NCI-H1436 treated with DMSO at 0.1 percent for 48 hours (cell line): ENCODE data around the gene TLL2.

Source experiments
- DNase-seq: peaks from one replicate; lab custom pipeline; 2025; lab: John Stamatoyannopoulos, UW

Gene TLL2

GRCh38 chr10:96358851-96359540 lies 154.7 kb downstream of the TLL2 start, which contains the start of gene OPALIN:
Gene OPALIN (minus strand): TSS chr10:96359002. CDS start chr10:96358896, 106 bp downstream.
- no peak for DNase-seq

GRCh38 chr10:96357038-96357620 lies 156.6 kb downstream of the TLL2 start:
- DNase-seq: no peak

- DNase-seq: no peak
Measured at GRCh38 chr10:96352582-96352981, 161.1 kb downstream of the TLL2 start.

- DNase-seq: no peak
Measured at GRCh38 chr10:96352027-96352426, 161.7 kb downstream of the TLL2 start.

- no peak for DNase-seq
Measured at GRCh38 chr10:96346295-96346694, 167.4 kb downstream of the TLL2 start.

- no peak for DNase-seq
Measured at GRCh38 chr10:96345222-96345621, 168.5 kb downstream of the TLL2 start.

- no peak for DNase-seq
Measured at GRCh38 chr10:96344178-96344577, 169.5 kb downstream of the TLL2 start.

GRCh38 chr10:96342402-96342801 lies 171.3 kb downstream of the TLL2 start:
- no peak for DNase-seq

- DNase-seq: no peak
Measured at GRCh38 chr10:96341219-96342182, 172.2 kb downstream of the TLL2 start.

GRCh38 chr10:96339956-96340904 lies 173.5 kb downstream of the TLL2 start:
- DNase-seq: no peak

GRCh38 chr10:96339383-96339782 lies 174.3 kb downstream of the TLL2 start:
- DNase-seq: no peak

- no peak for DNase-seq
Measured at GRCh38 chr10:96338279-96338925, 175.3 kb downstream of the TLL2 start.

- DNase-seq: no peak
Measured at GRCh38 chr10:96337106-96337505, 176.6 kb downstream of the TLL2 start.

- no peak for DNase-seq
Measured at GRCh38 chr10:96334616-96335526, 178.9 kb downstream of the TLL2 start.

GRCh38 chr10:96333101-96333500 lies 180.6 kb downstream of the TLL2 start:
- DNase-seq: no peak

GRCh38 chr10:96327462-96327861 lies 186.3 kb downstream of the TLL2 start:
- no peak for DNase-seq

- DNase-seq: no peak
Measured at GRCh38 chr10:96325719-96326373, 187.9 kb downstream of the TLL2 start.

- no peak for DNase-seq
Measured at GRCh38 chr10:96324447-96324846, 189.3 kb downstream of the TLL2 start.

GRCh38 chr10:96322275-96322674 lies 191.5 kb downstream of the TLL2 start:
- no peak for DNase-seq
